ENCODE data around the gene ZBTB5.
"Not testable (repeated sequence)": the region's sequence is repeated elsewhere in the genome, so short reads cannot be mapped to it uniquely, and the experiment has no call there.

ZBTB5 gene

GRCh38 chr9:37471942-37472684 lies 6.9 kb upstream of the ZBTB5 start:
- Histone ChIP-seq H3K27me3 (ENCODE audit: insufficient read depth, low read length, poor library complexity) (no peaks in the 10 kb centered on the region), H3K4me3 (ENCODE audit: low read length) (no peak overlapping the region), H3K27ac (ENCODE audit: low read depth, low read length) (peak overlapping the region; percentile 81), H3K23ac (ENCODE audit: low read length) (no peak overlapping the region), H2AK5ac (ENCODE audit: low read length) (peak overlapping the region; percentile 52), H3K4ac (ENCODE audit: low read depth, low read length) (no peak overlapping the region), H3K18ac (ENCODE audit: low read length) (peak overlapping the region; percentile 76), H3K4me2 (ENCODE audit: low read length) (no peak overlapping the region), H3K79me2 (ENCODE audit: control insufficient read depth, insufficient read depth, low read length) (no peaks in the 10 kb centered on the region), H2BK120ac (ENCODE audit: low read depth, low read length) (peak overlapping the region; percentile 14), H2BK15ac (replicated peaks; ENCODE audit: low read depth) (peak overlapping the region; percentile 0), H3K36me3 (ENCODE audit: control insufficient read depth, insufficient read depth, low read length) (no peaks in the 10 kb centered on the region), H4K8ac (ENCODE audit: low read depth, low read length) (no peak overlapping the region), H2BK5ac (ENCODE audit: low read length) (peak overlapping the region; percentile 71), H4K5ac (ENCODE audit: low read length) (no peak overlapping the region), H3K56ac (ENCODE audit: low read length) (peak overlapping the region; percentile 79), H3K9ac (ENCODE audit: low read length) (peak overlapping the region; percentile 19), H3K79me1 (ENCODE audit: low read length) (no peaks in the 10 kb centered on the region), H3K4me1 (ENCODE audit: control insufficient read depth, low read depth, low read length) (peaks cover 1% of the 10 kb centered on the region)
- WGBS (ENCODE audit: extremely low coverage, insufficient coverage, low lambda C conversion rate) = no CpG with 5 or more reads among the region's 7 CpGs
- peak; percentile 98 for DNase-seq

DNA sequence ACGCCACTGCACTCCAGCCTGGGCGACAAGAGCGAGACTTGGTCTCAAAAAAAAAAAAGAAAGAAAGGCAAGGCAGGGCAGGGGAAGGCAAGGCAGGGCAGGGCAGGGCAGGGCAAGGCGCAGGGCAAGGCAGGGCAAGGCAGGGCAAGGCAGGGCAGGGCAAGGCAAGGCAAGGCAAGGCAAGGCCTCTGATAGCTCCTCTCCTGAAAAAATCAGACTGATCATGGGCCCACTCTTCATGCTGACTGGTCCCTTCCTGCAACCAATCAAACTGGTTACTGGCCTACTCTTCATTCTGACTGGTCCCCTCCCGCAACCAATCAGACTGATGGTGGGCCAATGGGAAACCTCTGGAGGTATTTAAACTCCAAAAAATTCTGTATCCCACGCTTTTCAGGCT lies 3.4 kb upstream of the ZBTB5 start:
- Histone ChIP-seq H3K4me3 (ENCODE audit: low read length) (no peak overlapping the region), H3K23ac (ENCODE audit: low read length) (no peak overlapping the region), H3K4ac (ENCODE audit: low read depth, low read length) (no peak overlapping the region), H3K56ac (ENCODE audit: low read length) (peak overlapping the region; percentile 34), H4K5ac (ENCODE audit: low read length) (no peak overlapping the region), H2BK15ac (replicated peaks; ENCODE audit: low read depth) (no peak overlapping the region), H2BK5ac (ENCODE audit: low read length) (no peak overlapping the region), H3K79me1 (ENCODE audit: low read length) (peaks cover 2% of the 10 kb centered on the region), H3K9ac (ENCODE audit: low read length) (no peak overlapping the region), H3K27ac (ENCODE audit: low read depth, low read length) (no peak overlapping the region), H3K18ac (ENCODE audit: low read length) (no peak overlapping the region), H4K8ac (ENCODE audit: low read depth, low read length) (no peak overlapping the region), H3K36me3 (ENCODE audit: control insufficient read depth, insufficient read depth, low read length) (no peaks in the 10 kb centered on the region), H2AK5ac (ENCODE audit: low read length) (no peak overlapping the region), H3K79me2 (ENCODE audit: control insufficient read depth, insufficient read depth, low read length) (peaks cover 9% of the 10 kb centered on the region), H3K27me3 (ENCODE audit: insufficient read depth, low read length, poor library complexity) (no peaks in the 10 kb centered on the region), H2BK120ac (ENCODE audit: low read depth, low read length) (no peak overlapping the region), H3K4me2 (ENCODE audit: low read length) (no peak overlapping the region), H3K4me1 (ENCODE audit: control insufficient read depth, low read depth, low read length) (peaks cover 3% of the 10 kb centered on the region)
- DNase-seq = peak; percentile 39
- WGBS (ENCODE audit: extremely low coverage, insufficient coverage, low lambda C conversion rate) = no CpG with 5 or more reads among the region's 6 CpGs

GRCh38 chr9:37467530-37467929 lies 2.3 kb upstream of the ZBTB5 start:
- not testable (repeated sequence) for H3K9ac ChIP-seq (ENCODE audit: low read length); H3K4me2 ChIP-seq (ENCODE audit: low read length); H3K23ac ChIP-seq (ENCODE audit: low read length); H3K4me1 ChIP-seq (ENCODE audit: control insufficient read depth, low read depth, low read length); DNase-seq; H2BK15ac ChIP-seq (replicated peaks; ENCODE audit: low read depth); H3K79me1 ChIP-seq (ENCODE audit: low read length); H2AK5ac ChIP-seq (ENCODE audit: low read length); H2BK5ac ChIP-seq (ENCODE audit: low read length); H3K4me3 ChIP-seq (ENCODE audit: low read length); H3K4ac ChIP-seq (ENCODE audit: low read depth, low read length); H3K27ac ChIP-seq (ENCODE audit: low read depth, low read length); H4K5ac ChIP-seq (ENCODE audit: low read length); H4K8ac ChIP-seq (ENCODE audit: low read depth, low read length); H3K18ac ChIP-seq (ENCODE audit: low read length); H3K56ac ChIP-seq (ENCODE audit: low read length); H3K36me3 ChIP-seq (ENCODE audit: control insufficient read depth, insufficient read depth, low read length); H3K27me3 ChIP-seq (ENCODE audit: insufficient read depth, low read length, poor library complexity)
- no CpG with 5 or more reads among the region's 17 CpGs for WGBS (ENCODE audit: extremely low coverage, insufficient coverage, low lambda C conversion rate)
- peaks cover 19% of the 10 kb centered on the region for H3K79me2 ChIP-seq (ENCODE audit: control insufficient read depth, insufficient read depth, low read length)
- H2BK120ac ChIP-seq (ENCODE audit: low read depth, low read length) = peak overlapping the region; percentile 64

DNA sequence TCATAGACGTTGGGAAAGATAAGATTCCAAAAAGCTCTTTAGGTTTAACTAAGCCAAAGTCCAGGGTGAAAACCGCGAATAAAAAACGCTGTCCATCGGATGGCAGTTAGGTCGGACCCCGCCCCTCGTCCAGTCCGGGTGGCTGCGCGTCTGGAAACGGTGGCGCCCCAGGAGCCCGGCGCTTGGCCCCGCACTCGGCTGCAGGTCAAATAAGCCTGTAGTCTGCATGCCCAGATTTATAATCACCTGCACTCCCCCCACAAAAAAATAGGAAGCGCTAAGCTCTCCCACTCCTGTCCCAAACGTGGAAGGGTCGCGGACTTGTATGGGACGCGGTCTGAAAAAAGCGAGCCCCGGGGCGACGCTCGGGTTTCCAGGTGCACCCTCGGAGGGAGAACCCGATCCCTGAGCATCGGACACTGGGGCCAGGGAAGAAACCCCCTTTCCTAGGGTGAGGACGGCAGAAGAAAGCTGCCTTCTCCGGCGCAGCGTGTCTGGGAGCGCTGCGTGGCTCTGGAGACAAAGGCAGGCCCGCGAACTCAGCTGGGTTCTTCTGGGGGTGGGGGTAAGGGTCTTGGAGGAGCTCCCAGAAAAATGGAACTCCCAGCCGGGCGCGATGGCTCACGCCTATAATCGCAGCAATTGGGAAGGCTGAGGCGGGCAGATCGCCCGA lies 923 bp upstream of the ZBTB5 start:
- peak overlapping the region; percentile 87 for H4K8ac ChIP-seq (ENCODE audit: low read depth, low read length)
- H2BK15ac ChIP-seq (replicated peaks; ENCODE audit: low read depth) = no peak overlapping the region
- H2BK5ac ChIP-seq (ENCODE audit: low read length) = peak overlapping the region; percentile 17
- DNase-seq = peak; percentile 94
- H3K4me1 ChIP-seq (ENCODE audit: control insufficient read depth, low read depth, low read length) = peaks cover 3% of the 10 kb centered on the region
- peaks cover 31% of the 10 kb centered on the region for H3K79me2 ChIP-seq (ENCODE audit: control insufficient read depth, insufficient read depth, low read length)
- peak overlapping the region; percentile 97 for H3K27ac ChIP-seq (ENCODE audit: low read depth, low read length)
- H3K4me3 ChIP-seq (ENCODE audit: low read length) = peak overlapping the region; percentile 9
- H3K4me2 ChIP-seq (ENCODE audit: low read length) = peak overlapping the region; percentile 38
- no peak overlapping the region for H2AK5ac ChIP-seq (ENCODE audit: low read length)
- peak overlapping the region; percentile 88 for H3K56ac ChIP-seq (ENCODE audit: low read length)
- no peak overlapping the region for H4K5ac ChIP-seq (ENCODE audit: low read length)
- H3K4ac ChIP-seq (ENCODE audit: low read depth, low read length) = peak overlapping the region; percentile 98
- no peaks in the 10 kb centered on the region for H3K27me3 ChIP-seq (ENCODE audit: insufficient read depth, low read length, poor library complexity)
- H3K36me3 ChIP-seq (ENCODE audit: control insufficient read depth, insufficient read depth, low read length) = no peaks in the 10 kb centered on the region
- H2BK120ac ChIP-seq (ENCODE audit: low read depth, low read length) = peak overlapping the region; percentile 10
- peak overlapping the region; percentile 77 for H3K18ac ChIP-seq (ENCODE audit: low read length)
- H3K79me1 ChIP-seq (ENCODE audit: low read length) = peaks cover 2% of the 10 kb centered on the region
- peak overlapping the region; percentile 73 for H3K9ac ChIP-seq (ENCODE audit: low read length)
- no CpG with 5 or more reads among the region's 47 CpGs for WGBS (ENCODE audit: extremely low coverage, insufficient coverage, low lambda C conversion rate)
- no peak overlapping the region for H3K23ac ChIP-seq (ENCODE audit: low read length)

- H3K9ac ChIP-seq (ENCODE audit: low read length) = peak overlapping the region; percentile 99
- H2BK5ac ChIP-seq (ENCODE audit: low read length) = peak overlapping the region; percentile 94
- peak overlapping the region; percentile 98 for H3K4me3 ChIP-seq (ENCODE audit: low read length)
- peak overlapping the region; percentile 91 for H3K4me2 ChIP-seq (ENCODE audit: low read length)
- peak overlapping the region; percentile 71 for H3K4ac ChIP-seq (ENCODE audit: low read depth, low read length)
- H2AK5ac ChIP-seq (ENCODE audit: low read length) = no peak overlapping the region
- peaks cover 3% of the 10 kb centered on the region for H3K4me1 ChIP-seq (ENCODE audit: control insufficient read depth, low read depth, low read length)
- H3K23ac ChIP-seq (ENCODE audit: low read length) = peak overlapping the region; percentile 89
- H3K36me3 ChIP-seq (ENCODE audit: control insufficient read depth, insufficient read depth, low read length) = no peaks in the 10 kb centered on the region
- H3K56ac ChIP-seq (ENCODE audit: low read length) = peak overlapping the region; percentile 99
- H3K27me3 ChIP-seq (ENCODE audit: insufficient read depth, low read length, poor library complexity) = no peaks in the 10 kb centered on the region
- no peak for DNase-seq
- H2BK120ac ChIP-seq (ENCODE audit: low read depth, low read length) = no peak overlapping the region
- no peak overlapping the region for H4K5ac ChIP-seq (ENCODE audit: low read length)
- peaks cover 45% of the 10 kb centered on the region for H3K79me2 ChIP-seq (ENCODE audit: control insufficient read depth, insufficient read depth, low read length)
- H4K8ac ChIP-seq (ENCODE audit: low read depth, low read length) = no peak overlapping the region
- WGBS (ENCODE audit: extremely low coverage, insufficient coverage, low lambda C conversion rate) = no CpG with 5 or more reads among the region's 47 CpGs
- H3K27ac ChIP-seq (ENCODE audit: low read depth, low read length) = peak overlapping the region; percentile 88
- H3K79me1 ChIP-seq (ENCODE audit: low read length) = peaks cover 4% of the 10 kb centered on the region
- peak overlapping the region; percentile 35 for H3K18ac ChIP-seq (ENCODE audit: low read length)
- no peak overlapping the region for H2BK15ac ChIP-seq (replicated peaks; ENCODE audit: low read depth)
Measured at GRCh38 chr9:37464426-37465248, 613 bp downstream of the ZBTB5 start.
